Thymus (tissue), 11 donors: ENCODE data around the gene WDCP. TPM values are rescaled to one million over a fixed set of nuclear protein-coding genes. Genes with fewer than 3 reads are reported as not detected.

Source experiments
- DNase-seq, 9 donors: peaks; one replicate each; pipeline ENCODE4 v3.0.0-alpha.2; 2013; ENCODE audit warnings: low spot score in 9 of 9, low read depth in 6 of 9, missing footprints in 1 of 9
- H3K27ac ChIP-seq, 2 donors: one replicate each; pipeline ENCODE4 v1.5.1; 2013; ENCODE audit warnings: control low read depth in 1 of 2, low read depth in 1 of 2, low read length in 1 of 2, mild to moderate bottlenecking in 1 of 2, moderate library complexity in 1 of 2
- H3K27me3 ChIP-seq, 2 donors: one replicate each; pipeline ENCODE4 v1.5.1; 2013; ENCODE audit warnings: low read length in 1 of 2; ENCODE audit not compliant: control insufficient read depth in 2 of 2, insufficient read depth in 1 of 2
- H3K36me3 ChIP-seq, 2 donors: one replicate each; pipeline ENCODE4 v1.5.1; 2013; ENCODE audit warnings: low read length in 1 of 2, mild to moderate bottlenecking in 1 of 2, moderate library complexity in 1 of 2; ENCODE audit not compliant: control insufficient read depth in 2 of 2, insufficient read depth in 2 of 2
- H3K4me1 ChIP-seq, 2 donors: one replicate each; pipeline ENCODE4 v1.5.1; 2013; ENCODE audit warnings: low read length in 2 of 2; ENCODE audit not compliant: control insufficient read depth in 2 of 2, insufficient read depth in 2 of 2
- H3K4me3 ChIP-seq, 2 donors: one replicate each; pipeline ENCODE4 v1.5.1; 2013; ENCODE audit warnings: low read length in 2 of 2, control low read depth in 1 of 2, mild to moderate bottlenecking in 1 of 2
- H3K9me3 ChIP-seq, 2 donors: one replicate each; pipeline ENCODE4 v1.5.1; 2013; ENCODE audit warnings: low read length in 1 of 2, mild to moderate bottlenecking in 1 of 2; ENCODE audit not compliant: control insufficient read depth in 2 of 2, insufficient read depth in 1 of 2
- WGBS: extraction: QIAGEN DNeasy Blood & Tissue Kit; methylation state at CpG from one replicate; pipeline ENCODE4 v1.1.7; 2013; 5-methylcytosine and 5-hydroxymethylcytosine counted together
- polyA plus RNA-seq: library from polyadenylated mRNA; stranded (reverse); fragments of 200-250 nt; gene quantifications from one replicate; pipeline ENCODE4 v1.2.3, GENCODE V29; 2013
- total RNA-seq: library from RNA; stranded (reverse); fragments of 120-200 nt; gene quantifications from one replicate; pipeline ENCODE4 v1.2.4, GENCODE V29; 2013
- donor health status: healthy.

The WDCP gene
- total and polyA plus RNA-seq, 2 donors: 4.7 to 11.5 TPM

DNA sequence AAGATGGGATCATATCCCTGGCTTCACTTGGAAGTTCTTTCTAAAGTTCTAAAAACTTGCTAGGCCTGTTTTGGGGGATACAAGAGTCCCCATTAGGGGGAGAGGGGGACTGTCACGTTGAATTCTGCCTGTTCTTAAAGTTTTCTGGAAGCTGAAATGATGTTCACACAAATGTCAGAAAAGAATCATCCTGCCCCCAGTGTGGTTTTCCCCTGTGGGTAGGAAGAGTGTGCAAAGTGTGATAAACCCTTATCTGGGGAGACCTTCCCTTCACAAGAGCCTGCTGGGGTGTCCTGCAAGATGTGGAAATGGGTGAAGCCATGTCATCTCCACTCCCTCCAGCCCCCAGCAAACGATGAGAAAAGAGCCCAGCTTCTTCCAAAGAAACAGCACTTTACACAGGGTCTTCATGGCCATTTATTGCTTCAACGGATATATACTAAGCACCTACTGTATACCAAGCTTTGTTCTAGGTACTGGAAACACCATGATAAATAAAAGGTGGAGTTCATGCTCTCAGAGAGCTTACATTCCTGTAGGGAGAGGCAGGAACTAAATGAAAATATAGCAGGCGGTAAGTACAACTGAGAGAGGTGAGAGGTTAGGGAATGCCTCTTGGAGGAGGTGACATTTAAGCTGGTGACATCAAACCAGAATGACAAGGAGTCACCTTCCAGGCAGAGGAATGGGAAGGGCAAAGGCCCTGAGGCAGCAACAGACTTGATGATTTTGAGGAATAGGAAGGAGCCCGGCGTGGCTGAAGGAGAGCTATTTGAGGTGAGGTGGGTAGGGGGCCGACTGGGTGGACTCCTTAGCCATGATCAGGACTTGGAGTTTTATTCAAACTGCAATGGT, 35.7 kb downstream of the WDCP start:
- H3K4me3 ChIP-seq: no peak overlapping the region
- no peak for DNase-seq
- WGBS: 56% methylated on average over 7 of the region's 7 CpGs
- peaks cover 0 to 6% of the 10 kb centered on the region in 2 donors for H3K9me3 ChIP-seq
- peaks cover 12 to 36% of the 10 kb centered on the region in 2 donors for H3K27me3 ChIP-seq
- peaks cover 7 to 10% of the 10 kb centered on the region in 2 donors for H3K4me1 ChIP-seq
- no peak overlapping the region for H3K27ac ChIP-seq
- H3K36me3 ChIP-seq: no peaks in the 10 kb centered on the region

DNA sequence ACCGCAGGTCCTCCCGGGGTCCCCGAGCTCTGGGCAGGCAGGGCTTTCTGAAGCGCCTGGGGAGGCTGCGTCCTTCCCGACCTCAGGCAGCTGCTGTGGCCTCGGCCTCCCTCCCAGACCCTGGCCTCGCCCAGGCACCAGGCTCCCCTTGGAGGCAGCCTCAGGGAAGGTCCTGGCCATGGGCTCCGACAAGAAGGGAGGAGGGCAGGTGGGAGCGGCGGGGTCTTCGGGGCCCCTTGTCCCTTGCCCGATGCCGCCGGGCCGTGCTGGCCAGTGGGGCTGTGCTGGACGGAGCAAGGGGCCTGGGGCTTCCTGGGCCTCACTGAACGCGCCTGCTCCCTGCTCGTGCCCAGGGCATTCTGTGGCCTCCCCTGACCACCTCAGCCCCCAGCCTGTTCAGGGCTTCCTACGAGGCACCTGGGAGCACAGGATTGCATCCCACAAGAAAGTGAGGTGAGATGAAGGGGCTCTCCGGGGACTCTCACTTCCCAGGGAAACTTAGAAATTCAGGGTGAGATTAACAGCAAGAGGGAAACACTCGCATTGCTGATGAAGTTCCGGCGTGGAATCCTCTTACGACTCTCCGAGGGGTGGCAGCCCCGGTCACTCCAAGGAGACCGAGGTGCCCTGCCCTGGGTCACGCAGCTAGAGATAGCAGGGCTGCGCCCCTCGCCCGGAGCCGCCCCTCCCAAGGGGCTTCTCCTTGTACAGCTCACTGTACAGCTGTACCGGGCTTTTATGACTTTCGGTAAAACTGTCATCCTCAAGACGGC, 36.5 kb downstream of the WDCP start:
- Histone ChIP-seq H3K9me3 (peaks cover 0 to 6% of the 10 kb centered on the region in 2 donors), H3K4me3 (peak overlapping the region; percentile 24 to 47), H3K27me3 (peaks cover 12 to 36% of the 10 kb centered on the region in 2 donors), H3K4me1 (peaks cover 7 to 10% of the 10 kb centered on the region in 2 donors), H3K36me3 (no peaks in the 10 kb centered on the region), H3K27ac (peak overlapping the region in 1 of 2 donors; percentile 11)
- DNase-seq: no peak
- WGBS: 67% methylated on average over 37 of the region's 37 CpGs

DNA sequence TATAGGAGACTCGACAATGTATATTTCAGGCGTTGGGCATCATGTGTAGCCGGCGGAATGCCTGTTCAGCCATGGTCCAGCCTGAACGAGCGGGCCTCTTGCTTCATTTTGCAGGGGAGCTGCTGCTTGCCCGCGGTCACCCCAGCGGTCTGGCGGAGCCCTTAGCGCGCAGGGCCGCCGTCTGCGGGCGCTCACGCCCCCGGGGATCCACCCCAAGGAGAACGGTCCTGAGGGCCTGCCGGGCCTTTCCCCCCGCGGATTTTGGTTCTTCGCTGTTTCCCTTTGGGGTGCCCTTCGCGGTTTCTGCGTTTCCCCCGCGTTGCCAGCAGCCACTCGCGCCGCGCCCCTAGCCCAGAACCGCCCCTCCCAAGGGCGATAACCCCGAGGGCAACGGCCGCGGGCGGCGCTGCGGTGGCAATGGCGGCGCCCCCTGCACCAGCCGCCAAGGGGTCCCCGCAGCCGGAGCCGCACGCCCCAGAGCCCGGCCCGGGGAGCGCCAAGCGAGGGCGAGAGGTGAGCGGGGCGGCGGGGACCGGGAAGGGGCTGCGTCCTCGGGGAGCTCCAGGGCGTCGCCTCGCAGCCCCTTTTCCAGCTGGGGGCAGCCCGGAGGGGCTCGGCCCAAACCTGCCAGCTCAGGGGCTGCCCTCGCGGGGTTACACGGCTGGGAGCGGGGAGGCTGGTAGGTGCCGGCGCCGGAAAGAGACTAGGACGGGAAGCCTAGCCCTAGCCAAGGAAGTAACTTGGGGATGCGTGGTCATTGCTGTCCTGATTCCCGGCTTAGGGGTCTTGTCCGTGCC, 37.3 kb downstream of the WDCP start, which contains the start of gene MFSD2B:
Gene MFSD2B (plus strand): TSS at position 406 of the 797 bp plus-strand sequence. CDS start 12 bp downstream, at position 418.
- WGBS: 5% methylated on average over 75 of the region's 75 CpGs
- H3K9me3 ChIP-seq: peaks cover 0 to 6% of the 10 kb centered on the region in 2 donors
- peak within 1 kb of the TSS; percentile 24 to 47 for H3K4me3 ChIP-seq
- peaks cover 7 to 10% of the 10 kb centered on the region in 2 donors for H3K4me1 ChIP-seq
- peaks cover 12 to 36% of the 10 kb centered on the region in 2 donors for H3K27me3 ChIP-seq
- DNase-seq: peak in 1 of 9 donors; percentile 21
- H3K27ac ChIP-seq: peak within 1 kb of the TSS in 1 of 2 donors; percentile 11
- no peaks in the 10 kb centered on the region for H3K36me3 ChIP-seq

DNA sequence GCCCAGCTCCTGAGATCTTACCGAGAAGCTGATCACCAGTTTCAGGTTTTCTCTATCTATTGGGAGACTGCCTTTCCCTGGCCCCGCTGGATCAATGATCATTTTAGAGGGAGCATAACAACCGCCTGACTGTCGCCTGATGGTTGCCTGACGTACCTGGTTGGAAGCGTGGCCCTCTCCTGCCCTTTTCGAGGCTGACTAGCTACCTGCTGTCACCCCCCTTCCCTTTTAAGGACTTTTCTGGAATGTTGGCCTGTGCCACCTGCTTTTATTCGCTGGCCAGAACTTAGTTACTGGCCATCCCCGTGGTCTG, 37.9 kb downstream of the WDCP start:
- Histone ChIP-seq H3K36me3 (no peaks in the 10 kb centered on the region), H3K4me3 (no peak overlapping the region)
- 85% methylated on average over 9 of the region's 9 CpGs for WGBS

DNA sequence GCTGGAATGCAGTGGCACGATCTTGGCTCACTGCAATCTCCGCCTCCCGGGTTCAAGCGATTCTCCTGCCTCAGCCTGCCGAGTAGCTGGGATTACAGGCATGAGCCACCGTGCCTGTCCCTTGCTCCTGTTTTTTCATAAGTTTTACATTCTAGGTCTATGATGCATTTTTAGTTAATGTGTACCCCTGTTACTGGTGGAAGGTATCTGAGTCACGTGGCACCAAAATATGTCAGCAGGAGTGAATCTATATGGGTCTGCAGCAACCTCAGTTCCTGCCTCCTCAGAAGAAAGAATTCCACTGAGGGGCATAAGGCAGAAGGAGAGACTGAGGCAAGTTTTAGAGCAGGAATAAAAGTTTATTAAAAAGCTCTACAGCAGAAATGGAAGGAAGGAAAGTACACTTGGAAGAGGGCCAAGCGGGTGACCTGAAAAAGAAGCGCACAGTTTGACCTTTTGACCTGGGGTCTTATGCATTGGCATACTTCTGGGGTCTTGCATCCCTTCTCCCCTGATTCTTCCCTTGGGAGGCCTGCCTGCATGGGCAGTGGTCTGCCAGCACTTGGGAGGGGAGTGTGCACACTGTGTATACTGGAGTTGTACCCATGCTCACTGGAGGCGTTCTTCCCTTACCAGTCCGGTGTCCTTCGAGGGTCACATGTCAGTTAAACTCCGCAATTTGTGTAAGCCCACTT, 38.4 kb downstream of the WDCP start:
- Histone ChIP-seq H3K9me3 (peaks cover 0 to 6% of the 10 kb centered on the region in 2 donors), H3K27ac (no peak overlapping the region), H3K4me1 (peaks cover 7 to 10% of the 10 kb centered on the region in 2 donors), H3K4me3 (no peak overlapping the region), H3K36me3 (no peaks in the 10 kb centered on the region), H3K27me3 (peaks cover 12 to 36% of the 10 kb centered on the region in 2 donors)
- WGBS: 91% methylated on average over 13 of the region's 13 CpGs
- no peak for DNase-seq

More for the DNA sequence above, 37.9 kb downstream of the WDCP start:
- Histone ChIP-seq H3K4me1 (peaks cover 7 to 10% of the 10 kb centered on the region in 2 donors), H3K27me3 (peaks cover 12 to 36% of the 10 kb centered on the region in 2 donors), H3K9me3 (peaks cover 0 to 6% of the 10 kb centered on the region in 2 donors), H3K27ac (no peak overlapping the region)
- no peak for DNase-seq

DNA sequence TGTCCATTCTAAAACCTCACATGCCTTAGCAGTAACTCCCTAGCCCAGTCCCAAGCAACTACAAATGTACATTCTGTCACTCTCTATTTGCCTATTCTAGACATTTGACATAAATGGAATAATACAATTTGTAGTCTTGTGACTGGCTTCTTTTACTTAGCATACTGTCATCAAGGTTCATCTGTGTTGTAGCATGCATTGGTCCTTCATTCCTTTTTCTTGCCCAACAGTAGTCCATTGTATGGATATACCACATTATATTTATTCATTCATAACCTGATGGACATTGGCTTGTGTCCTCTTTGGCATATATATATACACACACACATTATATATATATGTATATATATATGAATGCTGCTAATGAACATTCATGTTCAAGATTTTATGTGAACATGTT, 39.5 kb downstream of the WDCP start:
- H3K4me3 ChIP-seq: no peak overlapping the region
- H3K36me3 ChIP-seq: no peaks in the 10 kb centered on the region
- H3K4me1 ChIP-seq: peaks cover 7 to 10% of the 10 kb centered on the region in 2 donors
- peaks cover 12 to 34% of the 10 kb centered on the region in 2 donors for H3K27me3 ChIP-seq
- peaks cover 0 to 6% of the 10 kb centered on the region in 2 donors for H3K9me3 ChIP-seq
- DNase-seq: no peak
- no peak overlapping the region for H3K27ac ChIP-seq

DNA sequence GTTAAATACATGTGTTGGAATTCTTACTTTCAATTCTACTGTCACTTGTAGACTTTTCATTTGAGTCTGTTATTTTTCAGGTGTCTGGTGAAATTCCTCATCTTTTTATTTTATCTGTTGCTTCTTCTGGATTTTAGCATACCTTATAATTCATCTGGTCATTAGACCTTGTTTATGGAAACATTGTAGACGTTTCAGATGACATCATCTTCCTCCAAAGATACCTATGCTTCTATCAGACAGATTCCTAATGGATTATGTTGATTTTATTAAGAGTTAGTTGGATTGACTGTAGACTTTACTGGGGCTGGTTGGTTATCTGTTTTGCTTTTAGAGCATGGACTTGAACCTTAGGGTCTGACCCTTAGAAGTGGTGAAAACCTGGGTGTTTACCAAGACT, 52.6 kb downstream of the WDCP start:
- Histone ChIP-seq H3K4me1 (no peaks in the 10 kb centered on the region), H3K27ac (no peak overlapping the region), H3K4me3 (no peak overlapping the region), H3K9me3 (no peaks in the 10 kb centered on the region), H3K36me3 (peaks cover 0 to under 1% of the 10 kb centered on the region in 2 donors), H3K27me3 (no peaks in the 10 kb centered on the region)
- WGBS: 90% methylated on average over 1 of the region's 1 CpG
- DNase-seq: no peak

DNA sequence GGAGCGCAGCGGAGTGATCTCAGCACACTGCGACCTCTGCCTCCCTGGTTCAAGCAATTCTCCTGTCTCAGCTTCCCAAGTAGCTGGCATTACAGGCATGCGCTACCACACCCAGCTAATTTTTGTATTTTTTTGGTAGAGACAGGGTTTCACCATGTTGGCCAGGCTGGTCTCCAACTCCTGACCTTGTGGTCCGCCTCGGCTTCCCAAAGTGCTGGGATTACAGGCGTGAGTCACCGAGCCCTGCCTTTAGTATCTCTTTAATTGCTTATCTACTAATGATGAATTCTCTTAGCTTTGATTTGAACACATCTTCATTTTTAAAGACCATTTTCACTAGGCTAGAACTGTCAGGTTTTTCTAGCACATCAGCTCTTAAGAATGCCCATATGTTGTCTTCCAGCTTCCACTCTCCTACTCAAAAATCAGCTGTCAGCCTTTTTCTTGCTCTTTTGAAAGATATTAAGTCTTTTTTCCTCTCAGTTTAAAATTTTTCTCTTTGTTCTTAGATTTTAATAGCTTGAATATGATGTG, 53.4 kb downstream of the WDCP start:
- Histone ChIP-seq H3K9me3 (no peaks in the 10 kb centered on the region), H3K27ac (no peak overlapping the region), H3K36me3 (no peaks in the 10 kb centered on the region), H3K27me3 (no peaks in the 10 kb centered on the region), H3K4me1 (no peaks in the 10 kb centered on the region), H3K4me3 (no peak overlapping the region)
- DNase-seq: no peak
- 98% methylated on average over 8 of the region's 8 CpGs for WGBS
